IPS-18a (cell line): ENCODE data around the gene AFAP1L2.

ENCODE experiments used
- H3K27ac ChIP-seq: one replicate; pipeline ENCODE4 v1.5.1; 2013; ENCODE audit warnings: low read length
- H3K27me3 ChIP-seq: one replicate; pipeline ENCODE4 v1.6.1; 2013; ENCODE audit warnings: mild to moderate bottlenecking, low read length; ENCODE audit not compliant: control insufficient read depth, insufficient read depth
- H3K36me3 ChIP-seq: one replicate; pipeline ENCODE4 v1.6.1; 2013; ENCODE audit warnings: low read depth, low read length; ENCODE audit not compliant: control insufficient read depth
- H3K4me1 ChIP-seq: one replicate; pipeline ENCODE4 v1.6.1; 2013; ENCODE audit warnings: low read depth, low read length; ENCODE audit not compliant: control insufficient read depth
- H3K4me3 ChIP-seq: one replicate; pipeline ENCODE4 v1.5.1; 2013; ENCODE audit warnings: low read length
- H3K9ac ChIP-seq: one replicate; pipeline ENCODE4 v1.6.1; 2013; ENCODE audit warnings: mild to moderate bottlenecking, low read length, moderate library complexity
- H3K9me3 ChIP-seq: one replicate; pipeline ENCODE4 v1.6.1; 2013; ENCODE audit warnings: low read depth, low read length; ENCODE audit not compliant: control insufficient read depth

Gene AFAP1L2

GRCh38 chr10:114285961-114286441, 118.3 kb downstream of the AFAP1L2 start:
- H3K36me3 ChIP-seq, result no peaks in the 10 kb centered on the region
- H3K27ac ChIP-seq, result no peak overlapping the region
- H3K4me3 ChIP-seq, result no peak overlapping the region
- no peaks in the 10 kb centered on the region for H3K9me3 ChIP-seq
- H3K4me1 ChIP-seq, result no peaks in the 10 kb centered on the region
- no peak overlapping the region for H3K9ac ChIP-seq
- no peaks in the 10 kb centered on the region for H3K27me3 ChIP-seq

- H3K36me3 ChIP-seq, result no peaks in the 10 kb centered on the region
- no peaks in the 10 kb centered on the region for H3K4me1 ChIP-seq
- no peak overlapping the region for H3K27ac ChIP-seq
- H3K27me3 ChIP-seq, result no peaks in the 10 kb centered on the region
- H3K9ac ChIP-seq, result no peak overlapping the region
- H3K4me3 ChIP-seq, result no peak overlapping the region
- no peaks in the 10 kb centered on the region for H3K9me3 ChIP-seq
Observed at GRCh38 chr10:114284346-114285071, 119.8 kb downstream of the AFAP1L2 start.

DNA sequence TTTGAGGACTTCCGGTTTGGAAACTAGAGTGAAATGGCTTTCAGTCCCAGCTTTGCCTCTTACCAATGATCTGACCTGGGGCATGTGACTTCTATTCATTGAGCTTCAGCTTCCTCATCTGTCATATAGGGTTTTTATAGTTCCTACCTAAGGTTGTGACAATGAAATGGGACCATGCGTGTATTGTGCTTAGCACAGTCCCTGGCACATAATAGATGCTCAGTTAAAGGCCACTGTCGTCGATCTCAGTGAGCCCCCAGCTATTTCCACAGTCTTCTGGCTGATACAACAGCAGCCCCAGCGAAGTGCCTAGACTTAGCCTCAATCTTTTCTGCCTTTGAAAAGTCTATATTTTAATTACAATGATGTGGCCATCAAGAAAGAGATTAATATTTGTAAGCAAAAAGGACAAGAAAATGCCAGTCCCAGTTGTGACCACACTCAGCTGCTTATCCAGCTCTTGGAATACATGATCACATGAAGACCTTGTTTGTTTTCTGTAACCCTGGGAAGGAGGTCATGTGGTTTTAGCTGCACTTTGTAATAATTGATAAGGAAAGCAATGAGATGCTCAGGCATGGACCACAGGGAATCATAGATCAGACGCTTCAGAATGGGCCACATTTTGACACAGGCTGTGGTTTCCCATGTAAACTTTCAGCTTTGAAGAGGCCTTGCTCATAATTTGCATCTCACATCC, 120.6 kb downstream of the AFAP1L2 start:
- no peaks in the 10 kb centered on the region for H3K4me1 ChIP-seq
- no peaks in the 10 kb centered on the region for H3K36me3 ChIP-seq
- H3K4me3 ChIP-seq, result no peak overlapping the region
- H3K27me3 ChIP-seq, result no peaks in the 10 kb centered on the region
- no peaks in the 10 kb centered on the region for H3K9me3 ChIP-seq
- no peak overlapping the region for H3K27ac ChIP-seq
- no peak overlapping the region for H3K9ac ChIP-seq

DNA sequence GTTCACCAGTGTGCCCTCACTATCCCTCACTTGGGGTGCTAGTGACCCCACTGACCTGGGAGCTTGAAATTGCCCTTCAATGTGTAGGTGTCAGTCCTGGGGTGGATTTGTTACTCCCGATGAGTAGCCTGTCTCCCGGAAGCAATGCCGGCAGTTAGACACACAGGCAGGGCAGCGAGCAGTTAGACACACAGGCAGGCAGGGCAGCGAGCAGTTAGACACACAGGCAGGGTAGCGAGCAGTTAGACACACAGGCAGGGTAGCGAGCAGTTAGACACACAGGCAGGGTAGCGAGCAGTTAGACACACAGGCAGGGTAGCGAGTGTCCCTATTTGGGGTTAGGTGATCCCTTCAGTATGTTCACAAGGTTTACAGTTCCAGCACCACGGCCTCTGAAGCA, 121.2 kb downstream of the AFAP1L2 start:
- Histone ChIP-seq H3K36me3 (no peaks in the 10 kb centered on the region), H3K27ac (no peak overlapping the region), H3K9me3 (no peaks in the 10 kb centered on the region), H3K4me1 (no peaks in the 10 kb centered on the region), H3K9ac (no peak overlapping the region), H3K27me3 (no peaks in the 10 kb centered on the region), H3K4me3 (no peak overlapping the region)

DNA sequence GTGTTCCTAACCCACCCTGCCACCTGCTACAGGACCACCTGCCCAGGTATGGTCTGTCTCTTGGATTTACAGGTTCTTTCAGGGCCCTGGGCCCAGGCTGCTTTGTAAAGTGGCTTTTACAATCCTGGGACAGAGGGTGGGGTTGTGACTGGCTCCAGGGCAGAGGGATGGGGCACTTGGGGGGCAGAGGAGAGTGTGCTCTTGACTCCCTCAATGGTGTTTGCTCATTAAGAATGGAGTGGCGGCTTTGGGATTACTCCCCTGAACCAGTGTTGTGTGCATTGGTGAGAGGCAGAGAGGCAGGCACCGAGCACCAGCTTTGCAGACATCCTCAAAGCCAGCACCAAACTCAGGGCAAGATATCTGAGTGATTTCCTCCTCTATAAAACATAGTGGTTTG, 121.8 kb downstream of the AFAP1L2 start:
- H3K27ac ChIP-seq, result no peak overlapping the region
- H3K4me3 ChIP-seq, result no peak overlapping the region
- H3K4me1 ChIP-seq, result no peaks in the 10 kb centered on the region
- no peak overlapping the region for H3K9ac ChIP-seq
- H3K27me3 ChIP-seq, result no peaks in the 10 kb centered on the region
- H3K36me3 ChIP-seq, result no peaks in the 10 kb centered on the region
- H3K9me3 ChIP-seq, result no peaks in the 10 kb centered on the region

DNA sequence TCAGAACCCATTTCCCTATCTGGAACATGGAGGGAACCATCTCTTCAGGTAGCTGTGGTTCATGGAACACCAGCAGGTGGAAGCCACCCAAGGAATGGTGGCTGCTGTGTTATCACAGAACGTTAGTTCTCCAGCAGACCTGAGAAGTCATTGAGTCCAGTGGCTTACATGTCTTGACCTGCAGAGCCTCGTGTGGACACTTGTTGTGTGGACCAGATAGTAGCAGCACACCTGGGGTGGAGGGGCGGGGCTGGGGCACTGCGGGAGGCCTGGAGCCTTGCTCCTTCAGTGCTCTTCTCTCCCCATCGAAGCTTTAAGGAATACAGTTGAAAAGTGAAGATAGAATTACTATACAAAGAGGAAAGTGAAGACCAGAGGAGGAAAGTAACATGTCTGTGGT, 122.8 kb downstream of the AFAP1L2 start:
- no peak overlapping the region for H3K27ac ChIP-seq
- H3K4me1 ChIP-seq, result no peaks in the 10 kb centered on the region
- H3K27me3 ChIP-seq, result no peaks in the 10 kb centered on the region
- no peaks in the 10 kb centered on the region for H3K9me3 ChIP-seq
- no peak overlapping the region for H3K9ac ChIP-seq
- H3K36me3 ChIP-seq, result no peaks in the 10 kb centered on the region
- no peak overlapping the region for H3K4me3 ChIP-seq

- H3K9ac ChIP-seq, result no peak overlapping the region
Observed at GRCh38 chr10:114281006-114281405, 123.3 kb downstream of the AFAP1L2 start.

GRCh38 chr10:114279901-114280644, 124.2 kb downstream of the AFAP1L2 start:
- Histone ChIP-seq H3K27me3 (no peaks in the 10 kb centered on the region), H3K27ac (no peak overlapping the region), H3K9ac (no peak overlapping the region), H3K9me3 (no peaks in the 10 kb centered on the region), H3K36me3 (no peaks in the 10 kb centered on the region), H3K4me1 (no peaks in the 10 kb centered on the region), H3K4me3 (no peak overlapping the region)

More at GRCh38 chr10:114281006-114281405, 123.3 kb downstream of the AFAP1L2 start:
- no peak overlapping the region for H3K4me3 ChIP-seq
- H3K9me3 ChIP-seq, result no peaks in the 10 kb centered on the region
- H3K36me3 ChIP-seq, result no peaks in the 10 kb centered on the region
- no peak overlapping the region for H3K27ac ChIP-seq
- no peaks in the 10 kb centered on the region for H3K27me3 ChIP-seq
- no peaks in the 10 kb centered on the region for H3K4me1 ChIP-seq

- Histone ChIP-seq H3K4me1 (no peaks in the 10 kb centered on the region), H3K9me3 (no peaks in the 10 kb centered on the region), H3K4me3 (no peak overlapping the region), H3K27me3 (no peaks in the 10 kb centered on the region), H3K36me3 (no peaks in the 10 kb centered on the region), H3K27ac (no peak overlapping the region), H3K9ac (no peak overlapping the region)
Observed at GRCh38 chr10:114279289-114279688, 125.0 kb downstream of the AFAP1L2 start.

- Histone ChIP-seq H3K27me3 (no peaks in the 10 kb centered on the region), H3K36me3 (no peaks in the 10 kb centered on the region), H3K4me3 (no peak overlapping the region), H3K9me3 (no peaks in the 10 kb centered on the region), H3K27ac (no peak overlapping the region), H3K4me1 (no peaks in the 10 kb centered on the region), H3K9ac (no peak overlapping the region)
Observed at GRCh38 chr10:114278884-114279191, 125.5 kb downstream of the AFAP1L2 start.

- no peaks in the 10 kb centered on the region for H3K9me3 ChIP-seq
- no peak overlapping the region for H3K27ac ChIP-seq
- no peaks in the 10 kb centered on the region for H3K4me1 ChIP-seq
- H3K36me3 ChIP-seq, result no peaks in the 10 kb centered on the region
- H3K9ac ChIP-seq, result no peak overlapping the region
- no peaks in the 10 kb centered on the region for H3K27me3 ChIP-seq
- H3K4me3 ChIP-seq, result no peak overlapping the region
Observed at GRCh38 chr10:114278140-114278883, 126.0 kb downstream of the AFAP1L2 start.
